Measurements from ENCODE around the gene PPP1R14B.
A peak's percentile ranks its signal among the peaks of the same experiment; 100 is the strongest.

The PPP1R14B gene

GRCh38 chr11:64237484-64237951, 9.2 kb downstream of the PPP1R14B start:
- Mint-ChIP-seq H3K27me3 (no peaks in the 10 kb centered on the region), H3K27ac (no peak overlapping the region), H3K9me3 (no peaks in the 10 kb centered on the region), H3K4me3 (no peak overlapping the region), H3K4me1 (ENCODE audit: low read depth) (peaks cover 32% of the 10 kb centered on the region), H3K36me3 (ENCODE audit: low read depth) (no peaks in the 10 kb centered on the region)

GRCh38 chr11:64235437-64236161, 11.1 kb downstream of the PPP1R14B start:
- H3K27me3 Mint-ChIP-seq: no peaks in the 10 kb centered on the region
- H3K36me3 Mint-ChIP-seq (ENCODE audit: low read depth): no peaks in the 10 kb centered on the region
- H3K4me3 Mint-ChIP-seq: peak overlapping the region; percentile 87
- H3K4me1 Mint-ChIP-seq (ENCODE audit: low read depth): peaks cover 44% of the 10 kb centered on the region
- H3K27ac Mint-ChIP-seq: peak overlapping the region; percentile 84
- no peaks in the 10 kb centered on the region for H3K9me3 Mint-ChIP-seq

GRCh38 chr11:64234647-64235379, 11.9 kb downstream of the PPP1R14B start:
- peak overlapping the region; percentile 84 for H3K27ac Mint-ChIP-seq
- peaks cover 41% of the 10 kb centered on the region for H3K4me1 Mint-ChIP-seq (ENCODE audit: low read depth)
- H3K4me3 Mint-ChIP-seq: peak overlapping the region; percentile 87
- H3K36me3 Mint-ChIP-seq (ENCODE audit: low read depth): no peaks in the 10 kb centered on the region
- H3K27me3 Mint-ChIP-seq: no peaks in the 10 kb centered on the region
- H3K9me3 Mint-ChIP-seq: no peaks in the 10 kb centered on the region

- peak within 1 kb of the TSS; percentile 84 for H3K27ac Mint-ChIP-seq
- H3K27me3 Mint-ChIP-seq: no peaks in the 10 kb centered on the region
- H3K9me3 Mint-ChIP-seq: no peaks in the 10 kb centered on the region
- peaks cover 43% of the 10 kb centered on the region for H3K4me1 Mint-ChIP-seq (ENCODE audit: low read depth)
- H3K36me3 Mint-ChIP-seq (ENCODE audit: low read depth): no peaks in the 10 kb centered on the region
- H3K4me3 Mint-ChIP-seq: peak within 1 kb of the TSS; percentile 87
These were observed 12.7 kb downstream of the PPP1R14B start, which contains the start of gene VEGFB for GRCh38 chr11:64233913-64234586. TSS of gene VEGFB (plus strand) at chr11:64234584. CDS start at chr11:64234834, 250 bp downstream.

- H3K27me3 Mint-ChIP-seq: no peaks in the 10 kb centered on the region
- no peaks in the 10 kb centered on the region for H3K9me3 Mint-ChIP-seq
- H3K36me3 Mint-ChIP-seq (ENCODE audit: low read depth): no peaks in the 10 kb centered on the region
- H3K4me3 Mint-ChIP-seq: peak overlapping the region; percentile 38
- H3K27ac Mint-ChIP-seq: no peak overlapping the region
- H3K4me1 Mint-ChIP-seq (ENCODE audit: low read depth): peaks cover 50% of the 10 kb centered on the region
These were observed 13.8 kb downstream of the PPP1R14B start for GRCh38 chr11:64232967-64233315.

- no peaks in the 10 kb centered on the region for H3K9me3 Mint-ChIP-seq
- H3K27me3 Mint-ChIP-seq: no peaks in the 10 kb centered on the region
- no peaks in the 10 kb centered on the region for H3K36me3 Mint-ChIP-seq (ENCODE audit: low read depth)
- H3K27ac Mint-ChIP-seq: no peak overlapping the region
- H3K4me1 Mint-ChIP-seq (ENCODE audit: low read depth): peaks cover 56% of the 10 kb centered on the region
- peak overlapping the region; percentile 86 for H3K4me3 Mint-ChIP-seq
These were observed 14.4 kb downstream of the PPP1R14B start for GRCh38 chr11:64232182-64232966.

GRCh38 chr11:64231546-64231945, 15.2 kb downstream of the PPP1R14B start:
- Mint-ChIP-seq H3K9me3 (no peaks in the 10 kb centered on the region), H3K27me3 (no peaks in the 10 kb centered on the region), H3K4me1 (ENCODE audit: low read depth) (peaks cover 59% of the 10 kb centered on the region), H3K4me3 (peak overlapping the region; percentile 86), H3K36me3 (ENCODE audit: low read depth) (no peaks in the 10 kb centered on the region), H3K27ac (peak overlapping the region; percentile 21)

GRCh38 chr11:64230985-64231365, 15.8 kb downstream of the PPP1R14B start:
- Mint-ChIP-seq H3K9me3 (no peaks in the 10 kb centered on the region), H3K27ac (peak overlapping the region; percentile 85), H3K27me3 (no peaks in the 10 kb centered on the region), H3K36me3 (ENCODE audit: low read depth) (no peaks in the 10 kb centered on the region), H3K4me1 (ENCODE audit: low read depth) (peaks cover 59% of the 10 kb centered on the region), H3K4me3 (peak overlapping the region; percentile 86)

GRCh38 chr11:64230171-64230984, 16.4 kb downstream of the PPP1R14B start, which contains the start of gene DNAJC4:
TSS of gene DNAJC4 (plus strand) at chr11:64230548. CDS start at chr11:64230855, 307 bp downstream.
- Mint-ChIP-seq H3K36me3 (ENCODE audit: low read depth) (no peaks in the 10 kb centered on the region), H3K9me3 (no peaks in the 10 kb centered on the region), H3K4me1 (ENCODE audit: low read depth) (peaks cover 58% of the 10 kb centered on the region), H3K4me3 (peak within 1 kb of the TSS; percentile 86), H3K27ac (peak within 1 kb of the TSS; percentile 85), H3K27me3 (no peaks in the 10 kb centered on the region)

GRCh38 chr11:64229744-64230170, 17.0 kb downstream of the PPP1R14B start:
- Mint-ChIP-seq H3K9me3 (no peaks in the 10 kb centered on the region), H3K4me1 (ENCODE audit: low read depth) (peaks cover 60% of the 10 kb centered on the region), H3K36me3 (ENCODE audit: low read depth) (no peaks in the 10 kb centered on the region), H3K4me3 (peak overlapping the region; percentile 86), H3K27ac (peak overlapping the region; percentile 85), H3K27me3 (no peaks in the 10 kb centered on the region)

GRCh38 chr11:64229090-64229743, 17.5 kb downstream of the PPP1R14B start:
- Mint-ChIP-seq H3K27me3 (no peaks in the 10 kb centered on the region), H3K4me3 (peak overlapping the region; percentile 86), H3K4me1 (ENCODE audit: low read depth) (peaks cover 60% of the 10 kb centered on the region), H3K36me3 (ENCODE audit: low read depth) (no peaks in the 10 kb centered on the region), H3K27ac (peak overlapping the region; percentile 85), H3K9me3 (no peaks in the 10 kb centered on the region)

GRCh38 chr11:64227405-64227956, 19.3 kb downstream of the PPP1R14B start:
- Mint-ChIP-seq H3K4me1 (ENCODE audit: low read depth) (peaks cover 51% of the 10 kb centered on the region), H3K27ac (peak overlapping the region; percentile 77), H3K9me3 (no peaks in the 10 kb centered on the region), H3K4me3 (peak overlapping the region; percentile 87), H3K27me3 (no peaks in the 10 kb centered on the region), H3K36me3 (ENCODE audit: low read depth) (peaks cover 5% of the 10 kb centered on the region)

- Mint-ChIP-seq H3K36me3 (ENCODE audit: low read depth) (peaks cover 5% of the 10 kb centered on the region), H3K27ac (peak overlapping the region; percentile 77), H3K4me1 (ENCODE audit: low read depth) (peaks cover 44% of the 10 kb centered on the region), H3K4me3 (peak overlapping the region; percentile 87), H3K9me3 (no peaks in the 10 kb centered on the region), H3K27me3 (no peaks in the 10 kb centered on the region)
These were observed 20.2 kb downstream of the PPP1R14B start for GRCh38 chr11:64226507-64227051.

Measured in stimulated activated naive CD8-positive, alpha-beta T cell treated with anti-CD3 and anti-CD28 coated beads, Interleukin-15, Interleukin-2, amounts not matched to agents 100 ng/mL and 50 ng/mL, for 24 hours (primary cell).